ENCODE data around the gene HSPBP1. TPM values are rescaled to one million over a fixed set of nuclear protein-coding genes. Genes with fewer than 3 reads are reported as not detected.

HSPBP1 gene
- total RNA-seq, 1 donor = 25.0 TPM

DNA sequence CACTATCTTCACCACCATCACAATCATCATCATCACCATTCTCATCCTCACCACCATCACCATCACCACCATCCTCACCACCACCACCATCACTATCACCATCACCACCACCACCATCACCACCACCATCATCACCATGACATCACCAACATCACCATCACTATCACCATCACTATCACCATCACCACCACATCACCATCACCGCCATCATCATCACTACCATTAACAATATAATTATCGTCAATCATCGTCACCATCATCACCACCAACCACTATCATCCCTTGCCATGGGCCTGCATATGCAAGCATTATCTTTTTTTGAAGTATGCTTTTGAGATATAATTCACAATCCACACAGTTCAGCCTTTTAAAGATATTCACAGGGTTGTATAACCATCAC, 13.5 kb downstream of the HSPBP1 start:
- no peak overlapping the region for H3K4me3 ChIP-seq (ENCODE audit: low read depth, low read length)
- TF ChIP-seq, protein P1, sequence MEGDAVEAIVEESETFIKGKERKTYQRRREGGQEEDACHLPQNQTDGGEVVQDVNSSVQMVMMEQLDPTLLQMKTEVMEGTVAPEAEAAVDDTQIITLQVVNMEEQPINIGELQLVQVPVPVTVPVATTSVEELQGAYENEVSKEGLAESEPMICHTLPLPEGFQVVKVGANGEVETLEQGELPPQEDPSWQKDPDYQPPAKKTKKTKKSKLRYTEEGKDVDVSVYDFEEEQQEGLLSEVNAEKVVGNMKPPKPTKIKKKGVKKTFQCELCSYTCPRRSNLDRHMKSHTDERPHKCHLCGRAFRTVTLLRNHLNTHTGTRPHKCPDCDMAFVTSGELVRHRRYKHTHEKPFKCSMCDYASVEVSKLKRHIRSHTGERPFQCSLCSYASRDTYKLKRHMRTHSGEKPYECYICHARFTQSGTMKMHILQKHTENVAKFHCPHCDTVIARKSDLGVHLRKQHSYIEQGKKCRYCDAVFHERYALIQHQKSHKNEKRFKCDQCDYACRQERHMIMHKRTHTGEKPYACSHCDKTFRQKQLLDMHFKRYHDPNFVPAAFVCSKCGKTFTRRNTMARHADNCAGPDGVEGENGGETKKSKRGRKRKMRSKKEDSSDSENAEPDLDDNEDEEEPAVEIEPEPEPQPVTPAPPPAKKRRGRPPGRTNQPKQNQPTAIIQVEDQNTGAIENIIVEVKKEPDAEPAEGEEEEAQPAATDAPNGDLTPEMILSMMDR (IDR thresholded peaks at IDR 0.05; ENCODE audit: insufficient read depth, low read depth, low read length) = no peak
- DNase-seq (ENCODE audit: low read depth) = no peak

DNA sequence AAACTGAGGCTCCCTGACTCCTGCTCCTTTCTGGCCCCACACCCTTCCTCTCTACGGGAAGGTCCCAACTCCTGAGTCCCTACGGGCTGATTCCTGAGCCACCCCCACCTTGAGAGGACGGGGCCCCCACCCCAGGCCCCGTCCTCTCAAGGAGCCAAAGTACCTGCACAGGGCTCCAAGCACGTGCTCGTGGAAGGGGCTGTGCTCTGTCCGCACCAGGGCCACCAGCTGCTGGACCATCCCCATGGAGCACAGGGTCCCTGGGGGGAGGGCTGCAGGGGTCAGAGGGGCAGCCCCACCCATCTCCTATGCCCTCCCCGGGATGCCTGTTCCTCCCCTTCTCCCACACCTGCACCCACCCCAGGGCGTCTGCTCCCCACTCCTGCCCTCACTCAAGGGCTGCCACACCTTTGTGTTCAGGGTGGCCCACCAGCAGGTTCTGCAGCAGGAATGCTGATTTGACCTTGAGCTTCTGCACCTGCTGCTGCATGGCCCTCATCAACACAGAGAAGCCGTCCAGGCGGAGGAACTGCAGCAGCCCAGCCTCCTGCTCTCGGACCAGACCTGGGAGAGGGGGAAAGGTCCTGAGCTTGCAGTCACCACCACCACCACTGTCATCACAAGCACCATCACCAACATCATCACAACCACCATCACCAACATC, 14.1 kb downstream of the HSPBP1 start:
- DNase-seq (ENCODE audit: low read depth) = no peak
- no peak overlapping the region for H3K4me3 ChIP-seq (ENCODE audit: low read depth, low read length)
- TF ChIP-seq, protein P1 (IDR thresholded peaks at IDR 0.05; ENCODE audit: insufficient read depth, low read depth, low read length) = no peak

DNA sequence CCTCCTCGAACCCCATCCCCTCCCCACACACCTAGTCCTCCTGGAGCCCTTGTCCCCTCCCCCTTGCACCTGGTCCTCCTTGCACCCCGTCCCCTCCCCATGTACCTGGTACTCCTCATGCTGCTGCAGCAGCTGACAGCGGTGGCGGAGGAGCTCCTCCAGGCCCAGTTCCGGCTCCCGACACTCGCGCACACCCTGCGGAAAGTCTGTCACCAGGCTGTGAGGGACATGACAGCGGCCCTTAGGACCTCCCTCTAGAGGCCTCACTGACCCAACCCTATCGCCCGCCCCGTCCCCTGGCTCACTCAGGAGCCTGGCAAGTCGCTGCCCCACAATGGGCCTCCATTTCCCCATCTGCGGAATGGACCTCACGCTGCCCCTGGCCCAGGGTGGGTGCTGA, 14.7 kb downstream of the HSPBP1 start:
- TF ChIP-seq, protein P1 (IDR thresholded peaks at IDR 0.05; ENCODE audit: insufficient read depth, low read depth, low read length) = no peak
- no peak for DNase-seq (ENCODE audit: low read depth)
- no peak overlapping the region for H3K4me3 ChIP-seq (ENCODE audit: low read depth, low read length)

GRCh38 chr19:55264531-55264930, 15.4 kb downstream of the HSPBP1 start:
- H3K4me3 ChIP-seq (ENCODE audit: low read depth, low read length) = no peak overlapping the region
- DNase-seq (ENCODE audit: low read depth) = no peak
- TF ChIP-seq, protein P1 (IDR thresholded peaks at IDR 0.05; ENCODE audit: insufficient read depth, low read depth, low read length) = no peak

- TF ChIP-seq, protein P1 (IDR thresholded peaks at IDR 0.05; ENCODE audit: insufficient read depth, low read depth, low read length) = no peak
- no peak for DNase-seq (ENCODE audit: low read depth)
Observed at GRCh38 chr19:55262359-55262758, 17.6 kb downstream of the HSPBP1 start.

DNA sequence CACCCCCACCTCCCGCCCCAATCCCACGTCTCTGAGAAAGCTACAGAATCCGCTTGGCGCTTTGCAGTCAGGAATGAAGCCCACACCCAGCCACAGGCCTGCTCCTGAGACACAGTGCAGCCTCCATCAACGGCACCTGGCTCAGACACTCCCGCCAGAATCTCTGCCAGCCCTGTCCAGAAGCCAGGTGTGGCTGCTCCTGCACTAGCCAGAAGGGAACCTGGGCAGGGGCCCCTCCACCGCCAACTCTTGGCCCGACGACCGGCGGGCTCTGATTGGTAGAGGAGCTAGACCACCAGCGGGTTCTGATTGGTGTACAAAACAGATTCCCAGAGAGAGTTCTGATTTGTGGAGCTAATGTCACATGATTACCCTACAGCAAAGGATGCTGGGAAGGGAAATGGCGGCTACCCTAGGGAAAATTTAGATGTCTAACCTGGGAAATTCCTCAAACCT, 18.2 kb downstream of the HSPBP1 start:
- no peak for DNase-seq (ENCODE audit: low read depth)
- no peak overlapping the region for H3K4me3 ChIP-seq (ENCODE audit: low read depth, low read length)
- TF ChIP-seq, protein P1 (IDR thresholded peaks at IDR 0.05; ENCODE audit: insufficient read depth, low read depth, low read length) = no peak

More at GRCh38 chr19:55262359-55262758, 17.6 kb downstream of the HSPBP1 start:
- no peak overlapping the region for H3K4me3 ChIP-seq (ENCODE audit: low read depth, low read length)

All from fibroblast of villous mesenchyme (primary cell).